ENCODE data around the gene TRIM48.
"Not testable (repeated sequence)": the region's sequence is repeated elsewhere in the genome, so short reads cannot be mapped to it uniquely, and the experiment has no call there.

Gene TRIM48

GRCh38 chr11:55261855-55262254, at the start of gene TRIM48:
Gene TRIM48 (plus strand): TSS chr11:55262155. CDS start chr11:55262268, 113 bp downstream.
- DNase-seq (ENCODE audit: low read depth) = not testable (repeated sequence)

- DNase-seq (ENCODE audit: low read depth) = not testable (repeated sequence)
These were observed 23.6 kb upstream of the TRIM48 start for GRCh38 chr11:55238316-55238715.

GRCh38 chr11:55263081-55263480, 1.1 kb downstream of the TRIM48 start:
- no peak for DNase-seq (ENCODE audit: low read depth)

All from activated T-cell treated with anti-CD3 and anti-CD28 coated beads for 1 hour (primary cell).